Stimulated activated CD8-positive, alpha-beta memory T cell treated with anti-CD3 and anti-CD28 coated beads, Interleukin-2, amount 100 ng/mL, for 1 hour (primary cell): ENCODE data around the gene ST7.

ENCODE experiments used
- DNase-seq, 2 donors: peaks; one replicate each; pipeline ENCODE4 v3.0.0-alpha.2; 2020; ENCODE audit warnings: low read depth in 2 of 2

ST7 gene

DNA sequence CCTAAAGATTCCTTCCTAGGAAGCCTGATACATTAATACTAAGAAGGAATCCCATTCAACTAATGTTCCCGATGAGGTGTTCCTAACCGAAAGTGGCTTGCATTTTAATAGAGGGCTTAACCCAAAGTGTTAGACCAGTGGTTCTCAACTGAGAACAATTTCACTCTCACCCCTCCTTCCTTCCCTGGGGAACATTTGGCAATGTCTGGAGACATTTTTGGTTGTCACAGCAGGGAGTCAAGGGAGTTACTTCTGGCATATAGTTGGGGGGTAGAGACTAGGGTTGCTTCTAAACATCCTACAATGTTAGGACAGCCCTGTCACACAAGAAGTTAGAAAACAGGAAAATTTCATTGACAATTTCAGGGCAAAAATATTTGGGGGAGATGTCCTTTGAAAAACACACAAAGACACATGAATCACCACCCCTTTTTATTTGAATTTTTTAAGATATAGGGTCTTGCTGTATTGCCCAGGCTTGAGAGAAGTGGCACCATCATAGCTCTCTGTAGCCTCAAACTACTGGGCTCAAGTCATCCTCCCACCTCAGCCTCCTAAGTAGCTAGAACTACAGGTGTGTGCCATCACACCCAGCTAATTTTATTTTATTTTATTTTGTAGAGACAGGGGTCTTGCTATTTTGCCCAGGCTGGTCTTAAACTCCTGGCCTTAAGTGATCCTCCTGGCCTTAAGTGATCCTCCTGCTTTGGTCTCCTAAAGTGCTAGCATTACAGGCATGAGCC is 318.9 kb downstream of the ST7 start:
- no peak for DNase-seq

DNA sequence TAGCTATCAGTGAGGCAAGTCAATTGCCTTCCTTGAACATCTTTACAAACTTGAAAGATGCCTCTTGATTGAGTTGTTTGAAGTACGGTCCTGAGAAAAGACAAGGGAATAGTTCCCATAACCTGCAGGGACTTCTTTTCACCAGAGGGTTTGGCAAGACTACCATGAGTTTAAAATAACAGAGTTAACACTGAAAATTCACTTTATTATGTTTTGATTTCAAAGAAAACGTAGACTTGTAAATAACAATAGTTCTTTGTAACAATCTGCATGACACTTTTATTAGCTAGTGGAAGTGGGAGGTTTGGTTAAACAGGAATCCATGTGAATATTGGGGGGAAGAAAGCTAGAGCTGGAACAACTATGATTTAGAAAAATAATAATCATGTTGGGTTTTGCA is 320.0 kb downstream of the ST7 start:
- DNase-seq: no peak

DNA sequence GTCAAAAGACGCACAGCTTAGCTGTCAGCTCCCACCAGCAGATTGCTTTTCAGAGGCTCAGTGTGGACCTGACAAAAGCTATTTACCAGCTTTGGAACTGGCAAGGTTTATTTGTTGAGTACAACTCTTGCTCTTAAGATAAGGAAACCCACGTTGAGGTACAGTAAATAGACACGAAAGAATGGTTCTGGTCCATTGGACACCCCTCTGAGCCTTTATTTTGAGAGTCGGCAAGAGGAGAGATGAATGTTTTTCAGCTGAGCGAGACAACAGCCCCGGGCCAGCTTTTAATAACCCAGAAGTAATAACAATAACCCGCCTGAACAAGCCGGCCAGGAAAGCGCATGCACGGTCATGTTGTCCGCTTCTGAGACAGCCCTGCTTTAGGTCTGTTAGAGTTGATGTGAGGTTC is 320.5 kb downstream of the ST7 start:
- no peak for DNase-seq

DNA sequence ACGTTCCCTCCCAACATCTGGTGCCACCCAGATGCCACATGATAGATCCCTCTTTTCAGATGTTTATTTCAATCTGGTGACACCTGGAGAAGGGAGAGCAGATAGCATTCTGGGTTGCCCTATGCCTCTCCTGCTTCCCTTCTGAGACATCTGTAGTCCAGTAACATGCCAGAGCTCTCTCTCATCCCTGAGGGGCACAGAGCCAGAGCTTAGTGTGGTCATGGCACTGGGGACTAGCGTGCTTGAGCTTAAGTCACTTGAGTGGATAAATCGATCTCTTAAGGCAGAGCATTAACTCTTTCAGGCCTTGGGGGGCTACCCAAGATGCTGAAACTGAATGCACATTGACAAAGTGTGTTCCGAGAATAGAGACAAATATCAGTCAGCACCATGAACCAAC is 321.6 kb downstream of the ST7 start:
- no peak for DNase-seq

DNA sequence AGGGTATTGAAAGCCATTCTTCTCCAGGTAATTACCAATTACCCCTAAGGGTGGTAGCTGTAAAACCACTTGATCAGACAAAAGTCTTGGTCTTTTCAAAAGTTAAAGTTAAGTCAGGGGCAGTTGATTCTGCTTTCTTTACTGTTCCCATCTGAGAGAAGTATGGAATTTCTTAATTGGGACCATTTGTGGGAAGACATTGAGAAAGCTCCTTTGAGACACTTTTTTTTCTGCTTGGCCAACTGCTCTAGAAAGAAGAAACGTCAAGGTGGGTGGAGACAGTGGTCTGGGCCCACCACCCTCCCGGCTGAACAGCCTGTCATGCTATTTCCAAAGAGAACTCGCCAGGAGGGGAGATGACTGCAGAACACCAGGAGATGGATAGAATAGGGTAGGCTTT is 324.3 kb downstream of the ST7 start:
- DNase-seq: no peak

DNA sequence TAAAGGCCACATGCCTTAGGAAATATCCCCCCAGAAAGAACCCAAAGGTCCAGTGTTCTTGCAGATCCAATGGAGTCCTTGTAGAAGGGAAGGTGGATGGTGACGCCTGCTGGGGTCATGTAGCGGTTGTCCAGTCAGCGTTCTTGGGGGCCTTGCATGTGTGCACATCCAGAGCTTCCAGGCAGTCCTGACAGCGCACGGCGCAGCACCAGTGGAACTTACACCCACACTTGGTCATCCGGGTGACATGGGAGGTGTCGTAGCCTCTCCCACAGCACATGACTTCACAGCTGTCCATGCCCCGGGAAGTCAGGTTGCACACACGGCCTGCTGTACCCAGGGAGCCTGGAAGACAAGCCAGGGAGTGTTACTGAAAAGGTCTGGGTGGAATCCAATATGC is 324.7 kb downstream of the ST7 start:
- no peak for DNase-seq

DNA sequence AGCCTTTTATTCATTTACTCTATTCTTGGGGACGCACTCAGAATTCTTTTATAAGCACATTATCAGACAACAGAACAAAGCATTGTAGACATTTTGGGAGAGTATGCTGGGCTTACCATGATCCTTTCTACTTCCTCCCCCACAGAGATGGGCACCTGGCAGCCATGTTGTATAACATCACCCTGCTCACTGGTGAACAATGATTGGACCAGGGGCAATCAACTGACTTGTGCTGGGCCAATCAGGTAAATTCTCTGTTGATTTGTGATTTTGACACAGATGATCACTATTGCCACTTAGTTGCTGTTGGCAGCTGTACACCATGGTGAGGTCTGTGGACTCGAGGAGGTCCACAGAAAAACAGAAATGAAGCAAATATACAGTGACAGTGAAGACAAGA is 325.9 kb downstream of the ST7 start:
- no peak for DNase-seq
